Measurements from ENCODE around the gene PLPP4.

DNA sequence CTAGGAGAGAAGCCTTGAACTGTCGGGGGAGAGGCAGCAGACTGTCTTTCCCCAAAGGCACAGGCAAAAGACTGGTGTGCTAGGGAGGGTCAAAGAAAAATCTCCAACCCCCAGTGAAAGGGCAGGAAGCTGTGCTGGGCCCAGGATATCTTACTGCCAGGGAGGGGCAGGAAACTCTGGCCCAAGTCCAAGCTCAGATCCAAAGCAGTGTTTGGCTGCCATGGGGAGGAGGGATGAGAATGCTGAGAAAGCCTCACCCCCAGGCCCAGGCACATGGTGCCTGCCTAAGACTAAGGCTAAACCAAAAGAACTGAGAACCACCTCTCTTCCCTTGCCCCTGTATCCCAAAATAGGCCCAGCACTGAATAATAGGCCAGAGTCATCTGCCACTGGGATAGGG lies 171.2 kb downstream of the PLPP4 start:
- TF ChIP-seq, protein P1, sequence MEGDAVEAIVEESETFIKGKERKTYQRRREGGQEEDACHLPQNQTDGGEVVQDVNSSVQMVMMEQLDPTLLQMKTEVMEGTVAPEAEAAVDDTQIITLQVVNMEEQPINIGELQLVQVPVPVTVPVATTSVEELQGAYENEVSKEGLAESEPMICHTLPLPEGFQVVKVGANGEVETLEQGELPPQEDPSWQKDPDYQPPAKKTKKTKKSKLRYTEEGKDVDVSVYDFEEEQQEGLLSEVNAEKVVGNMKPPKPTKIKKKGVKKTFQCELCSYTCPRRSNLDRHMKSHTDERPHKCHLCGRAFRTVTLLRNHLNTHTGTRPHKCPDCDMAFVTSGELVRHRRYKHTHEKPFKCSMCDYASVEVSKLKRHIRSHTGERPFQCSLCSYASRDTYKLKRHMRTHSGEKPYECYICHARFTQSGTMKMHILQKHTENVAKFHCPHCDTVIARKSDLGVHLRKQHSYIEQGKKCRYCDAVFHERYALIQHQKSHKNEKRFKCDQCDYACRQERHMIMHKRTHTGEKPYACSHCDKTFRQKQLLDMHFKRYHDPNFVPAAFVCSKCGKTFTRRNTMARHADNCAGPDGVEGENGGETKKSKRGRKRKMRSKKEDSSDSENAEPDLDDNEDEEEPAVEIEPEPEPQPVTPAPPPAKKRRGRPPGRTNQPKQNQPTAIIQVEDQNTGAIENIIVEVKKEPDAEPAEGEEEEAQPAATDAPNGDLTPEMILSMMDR (IDR thresholded peaks at IDR 0.05): no peak
- no peak for TF ChIP-seq POLR2A (IDR thresholded peaks at IDR 0.05)

All from ovary (tissue), 3 donors.